H1 (cell line): ENCODE results near the gene CACNB4. TPM values are rescaled to one million over a fixed set of nuclear protein-coding genes. Genes with fewer than 3 reads are reported as not detected.
A peak's percentile ranks its signal among the peaks of the same experiment; 100 is the strongest.

Source experiments
- CTCF ChIA-PET: fragments of 300-600 bp; sonication (Branson Sonifier 250); formaldehyde crosslinking; loops from one replicate; lab custom pipeline; 2021; ENCODE audit not compliant: partially characterized antibody; lab: Charles Lee
- POLR2A ChIA-PET: fragments of 300-600 bp; sonication (Branson Sonifier 250); formaldehyde crosslinking; loops from one replicate; lab custom pipeline; 2021; ENCODE audit warnings: inconsistent platforms; ENCODE audit not compliant: partially characterized antibody; lab: Charles Lee
- DNase-seq, 2 experiments: peaks; one replicate each; pipeline versions ENCODE4 v3.0.0 to v3.0.0-alpha.2; 2010 to 2022; ENCODE audit warnings: low spot score in 2 of 2, low read depth in 1 of 2, mixed read lengths in 1 of 2
- FAIRE-seq: peaks from 2 replicates; lab custom pipeline; 2011; peaks lifted over from hg19 to GRCh38; lab: Jason Lieb, UNC
- H2AFZ ChIP-seq: 2 replicates; pipeline ENCODE4 v1.8.1; 2012; ENCODE audit warnings: low read length, inconsistent platforms
- H2AK5ac ChIP-seq: 2 replicates; pipeline ENCODE4 v1.6.1; 2013; ENCODE audit warnings: low read depth, low read length
- H2BK120ac ChIP-seq: replicated peaks from 2 replicates; pipeline ENCODE3; 2013; ENCODE audit warnings: low read depth, low read length, inconsistent platforms
- H2BK12ac ChIP-seq: 2 replicates; pipeline ENCODE4 v1.6.1; 2013; ENCODE audit warnings: low read depth, low read length
- H2BK15ac ChIP-seq: 2 replicates; pipeline ENCODE4 v1.6.1; 2013; ENCODE audit warnings: low read length
- H2BK20ac ChIP-seq: 2 replicates; pipeline ENCODE4 v1.6.1; 2013; ENCODE audit warnings: low read length
- H2BK5ac ChIP-seq: 2 replicates; pipeline ENCODE4 v1.6.1; 2013; ENCODE audit warnings: low read depth, low read length
- H3K14ac ChIP-seq: 2 replicates; pipeline ENCODE4 v1.6.1; 2013; ENCODE audit warnings: inconsistent platforms; ENCODE audit not compliant: insufficient read length
- H3K18ac ChIP-seq: 2 replicates; pipeline ENCODE4 v1.6.1; 2013; ENCODE audit warnings: low read length; ENCODE audit errors: extremely low read depth
- H3K23ac ChIP-seq: 2 replicates; pipeline ENCODE4 v1.6.1; 2013; ENCODE audit warnings: inconsistent platforms; ENCODE audit not compliant: insufficient read length
- H3K23me2 ChIP-seq: 2 replicates; pipeline ENCODE4 v1.6.1; 2013; ENCODE audit warnings: low read depth, low read length
- H3K27ac ChIP-seq: 2 replicates; pipeline ENCODE4 v1.6.1; 2011; ENCODE audit warnings: low read depth, low read length, inconsistent platforms
- H3K27me3 ChIP-seq, 4 experiments: replicated peaks in 1 of 4; 1 replicate in 1 of 4; 2 replicates in 3 of 4; pipeline versions ENCODE4 v1.6.1 to v1.8.1; 2011 to 2013; ENCODE audit warnings: low read length in 3 of 4, mild to moderate bottlenecking in 3 of 4, inconsistent platforms in 2 of 4, mixed read lengths in 2 of 4, moderate library complexity in 1 of 4; ENCODE audit not compliant: control insufficient read depth in 3 of 4, insufficient read depth in 3 of 4; ENCODE audit errors: extremely low read depth in 1 of 4
- H3K36me3 ChIP-seq, 4 experiments: 2 replicates each; pipeline versions ENCODE4 v1.6.1 to v1.8.1; 2011 to 2013; ENCODE audit warnings: mild to moderate bottlenecking in 4 of 4, low read length in 3 of 4, moderate library complexity in 2 of 4, control low read depth in 1 of 4, inconsistent platforms in 1 of 4; ENCODE audit not compliant: insufficient read depth in 4 of 4, control insufficient read depth in 2 of 4
- H3K4ac ChIP-seq: replicated peaks from 2 replicates; pipeline ENCODE3; 2013; ENCODE audit warnings: low read length, low read depth, mixed read lengths, inconsistent platforms; ENCODE audit not compliant: insufficient read length
- H3K4me1 ChIP-seq, 4 experiments: replicated peaks in 1 of 4; 1 replicate in 1 of 4; 2 replicates in 3 of 4; pipeline versions ENCODE4 v1.6.1 to v1.8.1; 2011 to 2013; ENCODE audit warnings: low read length in 3 of 4, inconsistent platforms in 2 of 4, mixed read lengths in 1 of 4; ENCODE audit not compliant: insufficient read depth in 4 of 4, control insufficient read depth in 3 of 4
- H3K4me2 ChIP-seq, 2 experiments: 2 replicates each; pipeline versions ENCODE4 v1.6.1 to v1.8.1; 2011 to 2013; ENCODE audit warnings: low read depth in 2 of 2, low read length in 2 of 2, control low read depth in 1 of 2, inconsistent platforms in 1 of 2, mild to moderate bottlenecking in 1 of 2; ENCODE audit not compliant: insufficient read depth in 1 of 2
- H3K4me3 ChIP-seq, 4 experiments: fragments of 200-600, 300-600 bp in 1 of 4; sonication (generic), shearing (Covaris generic), sonication (Bioruptor Twin) in 1 of 4; 2 replicates each; pipeline versions ENCODE4 v1.5.1 to v1.8.1; 2011 to 2016; ENCODE audit warnings: low read length in 4 of 4, low read depth in 3 of 4, control low read depth in 2 of 4, inconsistent platforms in 2 of 4, mild to moderate bottlenecking in 2 of 4, mixed read lengths in 1 of 4, moderate library complexity in 1 of 4; ENCODE audit not compliant: insufficient read depth in 2 of 4; ENCODE audit errors: extremely low read depth in 1 of 4
- H3K56ac ChIP-seq: replicated peaks from 2 replicates; pipeline ENCODE3; 2013; ENCODE audit warnings: low read depth, mild to moderate bottlenecking, mixed read lengths, low read length, inconsistent platforms; ENCODE audit not compliant: insufficient read length
- H3K79me1 ChIP-seq: 2 replicates; pipeline ENCODE4 v1.6.1; 2013; ENCODE audit warnings: low read depth, low read length, control low read depth
- H3K79me2 ChIP-seq, 2 experiments: 2 replicates each; pipeline versions ENCODE4 v1.6.1 to v1.8.1; 2012 to 2013; ENCODE audit warnings: low read length in 2 of 2, mild to moderate bottlenecking in 2 of 2, inconsistent platforms in 1 of 2; ENCODE audit not compliant: insufficient read depth in 2 of 2, control insufficient read depth in 1 of 2
- H3K9ac ChIP-seq, 4 experiments: replicated peaks in 1 of 4; 1 replicate in 1 of 4; 2 replicates in 3 of 4; pipeline versions ENCODE4 v1.6.1 to v1.8.1; 2011 to 2013; ENCODE audit warnings: low read depth in 3 of 4, low read length in 3 of 4, control low read depth in 2 of 4, mild to moderate bottlenecking in 2 of 4, moderate library complexity in 2 of 4, inconsistent platforms in 1 of 4; ENCODE audit errors: extremely low read depth in 1 of 4
- H3K9me3 ChIP-seq, 2 experiments: 2 replicates each; pipeline versions ENCODE4 v1.6.1 to v1.8.1; 2012 to 2013; ENCODE audit warnings: mild to moderate bottlenecking in 2 of 2, moderate library complexity in 2 of 2, control low read depth in 1 of 2, inconsistent platforms in 1 of 2, low read depth in 1 of 2, low read length in 1 of 2, mixed read lengths in 1 of 2; ENCODE audit not compliant: insufficient read depth in 2 of 2
- H4K20me1 ChIP-seq, 2 experiments: replicated peaks in 1 of 2; 2 replicates each; pipeline versions ENCODE3 to v1.8.1; 2011 to 2013; ENCODE audit warnings: inconsistent platforms in 2 of 2, low read length in 2 of 2, mild to moderate bottlenecking in 1 of 2; ENCODE audit not compliant: insufficient read depth in 2 of 2, control insufficient read depth in 1 of 2
- H4K5ac ChIP-seq: 2 replicates; pipeline ENCODE4 v1.6.1; 2013; ENCODE audit warnings: low read length, low read depth, mixed read lengths, inconsistent platforms; ENCODE audit not compliant: insufficient read length
- H4K8ac ChIP-seq: 2 replicates; pipeline ENCODE4 v1.8.0; 2013; ENCODE audit warnings: mild to moderate bottlenecking, moderate library complexity, low read length, inconsistent platforms; ENCODE audit not compliant: insufficient read depth; ENCODE audit errors: extremely low read depth
- H4K91ac ChIP-seq: replicated peaks from 2 replicates; pipeline ENCODE3; 2013; ENCODE audit warnings: low read length, mixed read lengths, inconsistent platforms; ENCODE audit not compliant: insufficient read length
- ASH2L ChIP-seq: fragments of 200-600, 300-600 bp; sonication (generic); IDR thresholded peaks from one replicate; pipeline ENCODE4 v1.7.1; 2017; ENCODE audit warnings: low read length
- ATF2 ChIP-seq: IDR thresholded peaks from 2 replicates; pipeline ENCODE4 v1.6.1; 2012; ENCODE audit warnings: low read length, inconsistent platforms
- WGBS, 2 experiments: shearing (Covaris generic) in 1 of 2; methylation state at CpG; one replicate each; pipeline versions ENCODE4 v1.1.6 to v1.1.7; 2013 to 2015; ENCODE audit warnings: low lambda C conversion rate in 2 of 2, mixed read lengths in 2 of 2, inconsistent platforms in 1 of 2, low coverage in 1 of 2, missing lambda C conversion rate in 1 of 2; ENCODE audit not compliant: insufficient replicate concordance in 2 of 2, insufficient coverage in 1 of 2, insufficient read length in 1 of 2; ENCODE audit errors: extremely low coverage in 1 of 2, missing lambda C conversion rate in 1 of 2; 5-methylcytosine and 5-hydroxymethylcytosine counted together
- polyA plus RNA-seq, 7 experiments: library from polyadenylated mRNA; depleted of rRNA in 3 of 7; stranded (reverse) in 5 of 7; unstranded in 2 of 7; fragments of >200 nt in 5 of 7; fragments of 200-250 nt in 2 of 7; gene quantifications; 1 replicate in 5 of 7; 2 replicates in 1 of 7; 4 replicates in 1 of 7; pipeline versions ENCODE4 v1.2.1 to v1.2.3, GENCODE V29; 2011 to 2013; ENCODE audit warnings: missing spikeins in 2 of 7, mixed read lengths in 2 of 7
- total RNA-seq: library from RNA; stranded (reverse); fragmentation: NEBNext Ultra II Directional; extraction: Animal tissue kit (Norgen Biotek cat#: 25700); gene quantifications from 2 replicates; pipeline ENCODE4 v1.2.1, GENCODE V29; 2021

CACNB4 gene
- total and polyA plus RNA-seq, 2 of the 8 experiments (the other 6 are each of a cell fraction or from before 2014, with no cell fraction given), result 2.0 to 4.0 TPM

GRCh38 chr2:151973013-151973900 lies 125.6 kb downstream of the CACNB4 start:
- Histone ChIP-seq H2BK12ac (no peak overlapping the region), H3K4ac (no peak overlapping the region), H2BK15ac (no peak overlapping the region), H4K5ac (no peak overlapping the region), H4K20me1 (no peaks in the 10 kb centered on the region), H3K23ac (no peak overlapping the region), H2AFZ (peak overlapping the region; percentile 99), H3K9me3 (no peaks in the 10 kb centered on the region), H4K91ac (no peak overlapping the region), H3K27ac (no peak overlapping the region), H3K36me3 (no peaks in the 10 kb centered on the region), H3K4me1 (peaks cover 0 to 5% (median 3%) of the 10 kb centered on the region in 4 experiments; a peak in 3 of 7 replicates), H2BK120ac (no peak overlapping the region), H3K23me2 (no peaks in the 10 kb centered on the region), H3K56ac (no peak overlapping the region), H3K27me3 (no peaks in the 10 kb centered on the region), H3K18ac (no peak overlapping the region), H3K79me1 (no peaks in the 10 kb centered on the region), H4K8ac (no peak overlapping the region), H3K14ac (no peak overlapping the region), H2BK20ac (no peak overlapping the region), H2AK5ac (no peak overlapping the region), H2BK5ac (no peak overlapping the region), H3K79me2 (no peaks in the 10 kb centered on the region), H3K9ac (no peak overlapping the region; a peak in 1 of 7 replicates), H3K4me2 (0 out of 4 replicates have a peak overlapping the region, but pooled peaks have one; percentile 5 to 6), H3K4me3 (no peak overlapping the region)
- no peak for DNase-seq
- WGBS, 2 experiments, result 78% methylated on average over 8 of the region's 8 CpGs; no CpG with 5 or more reads in 1 of the 2 experiments
- ChIA-PET CTCF (interaction anchor here (0.9 to 3.1 kb wide), 7 partner anchors 10 to 441 kb away, joined by 3 to 16 read pairs (median 9); no protein-coding TSS in a partner anchor), POLR2A (interaction anchor here (1.2 kb wide), 2 partner anchors 8 to 145 kb away, joined by 3 read pairs; partner anchors contain the start of gene ARL5A)
- no peak for FAIRE-seq
- TF ChIP-seq ATF2 (no peak), ASH2L (no peak)
